Gastrocnemius medialis (tissue), 4 donors: ENCODE measurements around the gene LZTS3. TPM values are rescaled to one million over a fixed set of nuclear protein-coding genes. Genes with fewer than 3 reads are reported as not detected.
"Not testable (repeated sequence)": the region's sequence is repeated elsewhere in the genome, so short reads cannot be mapped to it uniquely, and the experiment has no call there.

Source experiments
- ATAC-seq, 2 donors: fragments of 150-250 bp; one replicate each; pipeline ENCODE4 v1.9.1; 2016
- DNase-seq, 2 donors: peaks; one replicate each; pipeline ENCODE4 v3.0.0-alpha.2; 2019
- H3K27ac ChIP-seq, 4 donors: fragments of 200-600 bp; sonication (generic); 1 replicate in 1 of 4; 2 replicates in 3 of 4; pipeline ENCODE4 v1.5.1; 2016 to 2018; ENCODE audit warnings: mild to moderate bottlenecking in 2 of 4, moderate library complexity in 1 of 4
- H3K27me3 ChIP-seq, 3 donors: fragments of 200-600 bp; sonication (generic) in 2 of 3; 1 replicate in 1 of 3; 2 replicates in 2 of 3; pipeline versions ENCODE4 v1.5.1 to v1.6.0; 2016 to 2019; ENCODE audit warnings: mild to moderate bottlenecking in 1 of 3, moderate library complexity in 1 of 3
- H3K36me3 ChIP-seq, 2 donors: fragments of 200-600 bp; sonication (generic) in 1 of 2; one replicate each; pipeline ENCODE4 v1.5.1; 2017 to 2018
- H3K4me1 ChIP-seq, 2 donors: fragments of 200-600 bp; sonication (generic) in 1 of 2; one replicate each; pipeline ENCODE4 v1.5.1; 2016 to 2017; ENCODE audit warnings: mild to moderate bottlenecking in 2 of 2
- H3K4me3 ChIP-seq, 4 donors: fragments of 200-600 bp; sonication (generic) in 3 of 4; 1 replicate in 1 of 4; 2 replicates in 3 of 4; pipeline ENCODE4 v1.5.1; 2016 to 2019; ENCODE audit warnings: mild to moderate bottlenecking in 2 of 4
- H3K9me3 ChIP-seq, 3 donors: fragments of 200-600 bp; sonication (generic) in 2 of 3; 1 replicate in 1 of 3; 2 replicates in 2 of 3; pipeline ENCODE4 v1.5.1; 2016 to 2019
- CTCF ChIP-seq, 5 experiments: fragments of 450-650 bp in 3 of 5; fragments of 200-600 bp in 2 of 5; sonication (generic) in 2 of 5; IDR thresholded peaks in 4 of 5; conservative IDR thresholded peaks in 1 of 5; 1 replicate in 4 of 5; 2 replicates in 1 of 5; pipeline ENCODE4 v1.5.1; 2016 to 2019; ENCODE audit warnings: antibody characterized with exemption in 5 of 5, mild to moderate bottlenecking in 3 of 5, moderate library complexity in 3 of 5
- POLR2A ChIP-seq, 2 donors: fragments of 450-650 bp; IDR thresholded peaks; one replicate each; pipeline ENCODE4 v1.6.1; 2017; ENCODE audit warnings: antibody characterized with exemption in 2 of 2, mild to moderate bottlenecking in 2 of 2, moderate library complexity in 2 of 2
- in situ Hi-C, 4 donors: fragments of 200-750 bp; cut with MboI; loops; one replicate each; pipeline versions ENCODE4 v1.15.0 to v1.8.0; 2017; ENCODE audit warnings: low sequenced_read_pairs in 4 of 4
- intact Hi-C: fragments of 100-400 bp; cut with DNase I; formaldehyde crosslinking; loops from one replicate; pipeline ENCODE4 v1.15.1; 2023; ENCODE audit warnings: low total_unique reads
- total RNA-seq, 4 donors: library from RNA; depleted of rRNA; stranded (reverse); fragments of >200 nt; gene quantifications; one replicate each; pipeline versions ENCODE4 v1.1.0 to v1.2.3, GENCODE V29; 2016

Gene LZTS3
- total RNA-seq, 4 donors from 2014 or later: 15.3 to 33.4 (median 18.9) TPM

DNA sequence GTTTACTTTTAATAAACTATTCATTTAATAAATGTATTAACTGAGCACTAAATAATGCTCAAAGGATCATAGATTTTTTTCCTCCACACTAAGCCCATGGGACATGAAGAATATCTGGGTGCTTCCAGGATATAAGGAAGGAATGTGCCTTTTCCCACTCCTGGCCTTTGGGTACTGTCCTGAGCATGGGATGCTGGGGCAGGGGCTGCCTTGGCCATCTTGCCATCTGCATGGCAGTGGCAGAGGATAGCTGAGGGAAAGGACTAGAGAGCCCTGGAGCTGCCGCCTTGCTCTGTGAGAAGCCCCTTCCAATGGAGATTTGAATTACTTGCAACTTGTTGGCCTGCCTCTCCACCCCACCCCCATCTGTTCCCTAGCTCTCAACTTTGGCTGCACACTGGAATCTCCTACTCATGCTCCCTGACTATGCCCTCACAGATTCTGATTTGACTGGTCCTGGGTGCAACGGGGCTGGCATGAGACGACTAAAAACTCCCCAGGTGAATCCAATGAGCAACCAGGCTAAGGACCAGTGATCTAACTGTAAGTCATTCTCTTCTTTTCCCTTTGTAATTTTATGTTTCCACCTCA, 15.6 kb upstream of the LZTS3 start:
- no peak for ATAC-seq
- Histone ChIP-seq H3K27me3 (no peaks in the 10 kb centered on the region), H3K36me3 (peaks cover 0 to 42% of the 10 kb centered on the region in 2 donors), H3K9me3 (no peaks in the 10 kb centered on the region), H3K27ac (no peak overlapping the region), H3K4me3 (no peak overlapping the region), H3K4me1 (no peaks in the 10 kb centered on the region)
- no peak for DNase-seq
- in situ Hi-C loops: loop anchor here in 1 of 4 donors (25.0 kb wide), 1 partner anchor 127 kb away; the partner anchor contains the start of gene OXT
- intact Hi-C loops: no loop called here
- TF ChIP-seq CTCF (IDR thresholded peaks at IDR 0.05 in 4 of 5, conservative IDR thresholded peaks at IDR 0.05 in 1 of 5): no peak

DNA sequence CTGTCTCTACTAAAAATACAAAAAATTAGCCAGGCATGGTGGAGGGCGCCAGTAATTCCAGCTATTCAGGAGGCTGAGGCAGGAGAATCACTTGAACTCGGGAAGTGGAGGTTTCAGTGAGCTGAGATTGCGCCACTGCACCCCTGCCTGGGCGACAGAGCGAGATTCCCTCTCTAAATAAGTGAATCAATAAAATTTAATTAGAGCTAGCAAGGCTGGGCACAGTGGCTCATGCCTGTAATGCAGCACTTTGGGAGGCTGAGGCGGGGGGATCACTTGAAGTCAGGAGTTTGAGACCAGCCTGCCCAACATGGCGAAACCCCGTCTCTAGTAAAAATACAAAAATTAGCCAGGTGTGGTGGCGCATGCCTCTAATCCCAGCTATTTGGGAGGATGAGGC, 14.5 kb upstream of the LZTS3 start:
- intact Hi-C loops, H3K27ac ChIP-seq, H3K4me1 ChIP-seq, ATAC-seq, H3K27me3 ChIP-seq, DNase-seq, H3K9me3 ChIP-seq, H3K4me3 ChIP-seq: not testable (repeated sequence)
- in situ Hi-C loops: loop anchor here in 1 of 4 donors (25.0 kb wide), 1 partner anchor 126 kb away; the partner anchor contains the start of gene OXT
- H3K36me3 ChIP-seq: peaks cover 0 to 33% of the 10 kb centered on the region in 2 donors

- Histone ChIP-seq H3K4me1 (no peaks in the 10 kb centered on the region), H3K36me3 (no peaks in the 10 kb centered on the region), H3K4me3 (no peak overlapping the region), H3K27ac (no peak overlapping the region), H3K9me3 (no peaks in the 10 kb centered on the region), H3K27me3 (no peaks in the 10 kb centered on the region)
- TF ChIP-seq POLR2A (IDR thresholded peaks at IDR 0.05) (no peak), CTCF (IDR thresholded peaks at IDR 0.05 in 4 of 5, conservative IDR thresholded peaks at IDR 0.05 in 1 of 5) (no peak)
- intact Hi-C loops: no loop called here
- ATAC-seq: no peak
- in situ Hi-C loops: loop anchor here in 1 of 4 donors (25.0 kb wide), 1 partner anchor 122 kb away; the partner anchor contains the start of gene OXT
- no peak for DNase-seq
These were observed 10.7 kb upstream of the LZTS3 start for GRCh38 chr20:3183896-3184612.

DNA sequence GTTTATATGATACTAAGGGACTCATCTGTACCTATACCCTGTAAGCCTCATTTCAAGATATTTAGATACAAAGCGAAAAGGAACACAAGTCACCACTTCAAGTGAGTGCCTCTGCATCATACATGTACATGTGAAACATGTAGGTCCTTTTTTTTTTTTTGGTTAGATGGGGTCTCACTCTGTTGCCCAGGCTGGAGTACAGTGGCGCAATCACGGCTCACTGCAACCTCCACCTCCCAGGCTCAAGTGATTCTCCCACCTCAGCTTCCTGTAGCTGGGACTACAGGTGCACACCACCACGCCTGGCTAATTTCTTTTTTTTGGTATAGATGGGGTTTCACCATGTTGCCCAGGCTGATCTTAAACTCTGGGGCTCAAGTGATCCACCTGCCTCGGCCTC, 9.1 kb upstream of the LZTS3 start:
- H3K4me1 ChIP-seq, H3K4me3 ChIP-seq, intact Hi-C loops, H3K9me3 ChIP-seq, H3K27ac ChIP-seq, ATAC-seq, H3K36me3 ChIP-seq, DNase-seq, H3K27me3 ChIP-seq: not testable (repeated sequence)
- in situ Hi-C loops: loop anchor here in 1 of 4 donors (25.0 kb wide), 1 partner anchor 120 kb away; the partner anchor contains the start of gene OXT

DNA sequence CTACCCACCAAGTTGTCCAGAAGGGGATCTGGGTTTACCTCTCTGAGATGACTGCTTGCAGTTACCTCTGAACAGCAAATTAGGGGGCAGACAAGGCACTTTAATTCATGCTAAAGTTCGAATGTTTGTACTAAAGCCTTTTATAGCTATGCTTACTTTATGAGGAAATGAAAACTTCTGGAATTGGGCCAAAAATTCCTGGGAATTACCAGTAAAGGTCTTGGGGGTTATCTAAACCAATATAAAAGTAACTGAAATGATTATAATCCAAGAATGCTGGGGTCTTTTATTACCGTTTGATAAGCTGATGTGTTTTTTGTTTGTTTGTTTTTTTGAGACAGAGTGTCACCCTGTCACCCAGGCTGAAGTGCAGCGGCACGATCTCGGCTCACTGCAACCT, 7.9 kb upstream of the LZTS3 start:
- no peak for ATAC-seq
- no peak overlapping the region for H3K4me3 ChIP-seq
- TF ChIP-seq POLR2A (IDR thresholded peaks at IDR 0.05) (no peak), CTCF (IDR thresholded peaks at IDR 0.05 in 4 of 5, conservative IDR thresholded peaks at IDR 0.05 in 1 of 5) (no peak)
- no peak for DNase-seq
- intact Hi-C loops: no loop called here
- H3K36me3 ChIP-seq: no peaks in the 10 kb centered on the region
- H3K4me1 ChIP-seq: no peaks in the 10 kb centered on the region
- no peaks in the 10 kb centered on the region for H3K9me3 ChIP-seq
- no peaks in the 10 kb centered on the region for H3K27me3 ChIP-seq
- no peak overlapping the region for H3K27ac ChIP-seq
- in situ Hi-C loops: loop anchor here in 1 of 4 donors (25.0 kb wide), 1 partner anchor 119 kb away; the partner anchor contains the start of gene OXT
